NCI-H345 treated with DMSO at 0.1 percent for 48 hours (cell line): ENCODE measurements around the gene FBLN2.
"Not testable (repeated sequence)": the region's sequence is repeated elsewhere in the genome, so short reads cannot be mapped to it uniquely, and the experiment has no call there.

Experiments used
- DNase-seq: peaks from one replicate; lab custom pipeline; 2025; ENCODE audit not compliant: unreplicated experiment; lab: John Stamatoyannopoulos, UW

FBLN2 gene

GRCh38 chr3:13546667-13547171 is 2.2 kb upstream of the FBLN2 start:
- no peak for DNase-seq

- DNase-seq, result no peak
Observed at GRCh38 chr3:13547591-13548371, 1.1 kb upstream of the FBLN2 start.

GRCh38 chr3:13549623-13550422 is 898 bp downstream of the FBLN2 start:
- no peak for DNase-seq

GRCh38 chr3:13550423-13550690 is 1.4 kb downstream of the FBLN2 start:
- DNase-seq, result no peak

- no peak for DNase-seq
Observed at GRCh38 chr3:13550791-13551360, 2.0 kb downstream of the FBLN2 start.

- no peak for DNase-seq
Observed at GRCh38 chr3:13552857-13553652, 4.1 kb downstream of the FBLN2 start.

GRCh38 chr3:13553686-13554085 is 4.8 kb downstream of the FBLN2 start:
- no peak for DNase-seq

- no peak for DNase-seq
Observed at GRCh38 chr3:13555753-13556152, 6.8 kb downstream of the FBLN2 start.

GRCh38 chr3:13556207-13556606 is 7.3 kb downstream of the FBLN2 start:
- no peak for DNase-seq

- DNase-seq, result no peak
Observed at GRCh38 chr3:13556917-13557316, 8.0 kb downstream of the FBLN2 start.

GRCh38 chr3:13557417-13557816 is 8.5 kb downstream of the FBLN2 start:
- DNase-seq, result no peak

GRCh38 chr3:13557926-13558325 is 9.0 kb downstream of the FBLN2 start:
- DNase-seq, result no peak

GRCh38 chr3:13558651-13559050 is 9.7 kb downstream of the FBLN2 start:
- no peak for DNase-seq

- no peak for DNase-seq
Observed at GRCh38 chr3:13559764-13560525, 11.0 kb downstream of the FBLN2 start.

- DNase-seq, result no peak
Observed at GRCh38 chr3:13561376-13561775, 12.5 kb downstream of the FBLN2 start.

GRCh38 chr3:13561967-13562366 is 13.0 kb downstream of the FBLN2 start:
- no peak for DNase-seq

GRCh38 chr3:13562421-13562820 is 13.5 kb downstream of the FBLN2 start:
- DNase-seq, result not testable (repeated sequence)

GRCh38 chr3:13563321-13563720 is 14.4 kb downstream of the FBLN2 start:
- DNase-seq, result no peak

GRCh38 chr3:13563911-13564310 is 15.0 kb downstream of the FBLN2 start:
- DNase-seq, result no peak

GRCh38 chr3:13564751-13565560 is 16.0 kb downstream of the FBLN2 start:
- peak; percentile 74 for DNase-seq
